Measurements from ENCODE around the gene KDM4B.

KDM4B gene

DNA sequence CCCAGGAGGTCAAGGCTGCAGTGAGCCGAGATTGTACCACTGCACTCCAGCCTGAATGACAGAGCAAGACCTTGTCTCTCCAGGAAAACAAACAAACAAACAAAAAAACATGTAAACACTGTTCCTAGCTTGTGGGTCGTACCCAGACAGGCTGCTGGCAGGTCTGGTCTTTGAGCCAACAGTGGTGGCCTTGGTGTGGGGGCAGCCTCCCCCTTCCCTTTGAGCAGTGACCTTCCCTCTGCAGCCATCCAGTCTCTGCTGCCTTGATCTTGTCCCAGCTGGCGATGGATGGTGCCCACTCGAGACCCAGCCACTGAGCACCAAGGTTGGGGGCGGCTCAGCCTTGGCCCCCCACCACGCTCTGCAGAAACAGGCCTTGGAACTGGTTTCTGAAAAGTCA, 143.3 kb downstream of the KDM4B start:
- DNase-seq, result no peak

DNA sequence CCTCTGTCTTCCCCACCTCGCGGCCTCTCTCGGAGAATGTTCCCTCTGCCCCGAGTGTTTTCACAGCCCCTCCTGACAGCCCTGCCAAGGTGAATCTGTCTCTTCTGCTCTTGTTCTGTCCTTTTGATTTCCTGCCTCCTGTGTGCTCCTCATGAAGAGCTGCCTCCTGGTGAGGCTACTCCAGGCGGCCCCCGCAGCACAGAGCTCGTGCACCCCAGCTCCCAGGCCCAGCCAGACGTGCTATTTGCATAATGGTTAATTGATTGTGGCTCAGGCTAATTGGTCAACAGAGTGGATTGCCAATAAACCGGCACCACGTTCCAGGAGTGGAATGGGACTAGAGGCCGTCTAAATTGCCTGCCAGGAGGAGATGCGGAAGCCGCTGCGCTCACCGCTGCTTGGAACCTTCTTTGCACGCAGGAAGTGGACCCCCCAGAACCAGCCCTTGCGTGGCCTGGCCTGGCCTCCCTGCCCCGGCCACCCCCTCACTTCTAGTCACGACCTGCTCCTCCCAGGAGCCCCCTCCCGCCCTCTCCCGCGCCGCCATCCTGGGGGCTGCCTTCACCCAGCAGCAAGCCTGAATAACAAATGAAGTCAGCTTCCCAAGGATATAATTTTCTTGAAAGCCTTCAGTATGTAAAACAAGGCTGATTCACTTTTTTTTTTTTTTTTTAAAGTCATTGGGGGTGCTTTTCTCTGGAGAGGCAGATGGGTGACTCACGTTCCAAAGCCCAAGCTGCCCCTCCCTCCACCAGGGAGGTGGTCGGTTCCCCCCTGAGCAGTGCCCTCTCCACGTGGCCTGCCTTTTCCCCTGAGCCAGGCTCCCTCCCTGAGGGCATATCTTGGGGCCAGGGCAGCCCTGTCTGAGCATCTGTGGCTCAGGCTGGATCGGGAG, 144.0 kb downstream of the KDM4B start:
- no peak for DNase-seq

DNA sequence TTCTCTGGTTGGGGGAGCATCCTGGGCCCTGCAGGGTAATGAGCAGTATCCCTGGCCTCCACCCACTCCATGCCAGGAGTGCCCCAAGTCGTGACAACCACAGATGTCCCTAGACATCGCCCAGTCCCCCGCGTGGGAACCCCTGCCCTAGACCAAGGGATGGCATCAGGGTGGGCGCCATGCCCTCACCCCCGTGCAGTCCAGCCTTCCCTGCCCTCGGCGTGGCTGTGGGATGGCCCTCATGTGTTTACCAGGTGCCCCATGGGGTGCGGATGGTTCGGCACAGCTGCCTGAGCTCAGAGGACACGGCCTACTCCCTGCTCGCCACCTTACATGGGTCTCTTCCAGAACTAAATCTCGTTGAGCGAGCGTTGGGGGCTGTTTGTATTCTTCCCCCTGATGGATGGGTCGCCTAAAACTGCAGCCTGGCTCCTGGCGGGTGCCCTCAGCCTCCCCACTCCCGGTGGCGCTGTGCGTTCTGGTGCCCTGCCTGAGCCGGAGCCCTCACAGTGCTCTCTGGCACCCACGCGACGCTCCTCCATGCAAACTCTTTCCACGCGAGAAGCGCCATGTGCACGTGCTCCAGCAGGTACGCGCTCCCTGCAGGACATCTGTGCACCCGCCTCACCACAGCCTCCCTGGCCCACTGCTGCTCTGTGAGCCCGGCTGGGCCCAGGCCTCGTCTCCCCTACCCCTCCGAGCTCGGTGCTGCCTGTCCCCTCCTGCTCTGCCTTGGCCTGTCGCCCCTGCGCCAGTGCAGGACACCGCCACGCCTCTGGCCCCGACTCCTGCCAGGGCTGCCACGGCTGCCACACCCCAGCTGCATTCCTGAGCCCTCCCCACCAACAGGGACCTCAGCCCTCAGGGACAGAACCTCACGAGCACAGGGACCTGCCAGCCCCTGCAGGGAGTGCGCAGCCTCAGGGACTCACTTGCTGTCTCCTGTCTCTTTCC, 145.0 kb downstream of the KDM4B start:
- DNase-seq, result no peak

DNA sequence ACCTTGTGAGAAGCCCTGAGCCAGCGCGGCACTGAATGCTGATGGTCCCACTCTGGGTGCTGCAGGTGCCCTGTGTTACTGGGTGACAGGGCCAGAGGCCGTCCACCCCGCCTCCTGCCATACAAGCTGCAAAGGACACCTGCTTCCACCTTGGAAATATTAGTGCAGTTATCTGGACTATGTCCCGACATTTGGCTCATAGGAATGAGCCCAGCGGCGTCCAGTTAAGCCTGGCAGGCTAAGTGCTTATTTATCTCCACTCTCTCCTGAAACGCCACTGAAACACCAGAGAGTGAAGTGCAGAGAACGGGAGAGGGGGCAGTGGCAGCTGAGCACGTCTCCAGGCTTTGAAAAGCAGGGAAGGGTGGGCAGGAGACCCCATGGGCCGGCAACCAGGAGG, 145.8 kb downstream of the KDM4B start:
- DNase-seq, result no peak

DNA sequence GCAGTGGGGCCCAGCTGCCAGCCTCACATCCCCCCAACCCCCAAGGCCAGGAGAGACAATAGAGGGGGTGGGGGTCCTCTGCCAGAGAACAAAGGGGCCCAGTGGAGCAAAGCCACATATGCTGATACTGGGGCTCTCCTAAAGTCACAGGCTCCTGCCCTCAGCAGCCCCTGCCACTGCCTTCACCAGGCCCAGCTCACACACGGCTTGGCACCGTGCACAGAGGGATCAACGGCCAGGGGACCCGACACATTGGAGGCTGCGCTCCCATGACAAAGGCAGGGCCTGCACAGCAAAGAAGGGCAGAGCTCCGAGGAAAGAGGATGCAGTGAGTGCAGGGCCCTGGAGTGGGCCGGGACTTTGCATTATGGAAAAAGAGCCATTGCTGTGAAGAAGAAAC, 146.4 kb downstream of the KDM4B start:
- no peak for DNase-seq

DNA sequence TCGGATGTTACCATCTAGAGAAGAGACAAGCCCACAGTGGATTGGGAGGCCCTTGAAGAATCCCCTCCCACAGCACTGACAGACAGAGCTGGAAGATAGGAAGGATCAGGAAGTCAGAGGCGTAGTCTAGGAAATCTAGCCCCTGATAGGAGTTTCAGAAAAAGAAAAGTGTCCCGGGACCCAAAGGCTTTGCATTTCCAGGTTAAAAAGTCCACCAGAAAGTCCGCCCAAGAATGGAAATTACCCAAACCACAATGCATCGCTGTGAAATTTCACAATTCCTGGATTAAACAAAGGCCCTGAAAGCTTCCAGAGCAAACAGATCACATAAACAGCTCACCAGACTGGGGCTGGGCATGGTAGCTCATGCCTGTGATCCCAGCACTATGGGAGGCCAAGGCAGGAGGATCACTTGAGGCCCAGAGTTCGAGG, 146.9 kb downstream of the KDM4B start:
- no peak for DNase-seq

DNA sequence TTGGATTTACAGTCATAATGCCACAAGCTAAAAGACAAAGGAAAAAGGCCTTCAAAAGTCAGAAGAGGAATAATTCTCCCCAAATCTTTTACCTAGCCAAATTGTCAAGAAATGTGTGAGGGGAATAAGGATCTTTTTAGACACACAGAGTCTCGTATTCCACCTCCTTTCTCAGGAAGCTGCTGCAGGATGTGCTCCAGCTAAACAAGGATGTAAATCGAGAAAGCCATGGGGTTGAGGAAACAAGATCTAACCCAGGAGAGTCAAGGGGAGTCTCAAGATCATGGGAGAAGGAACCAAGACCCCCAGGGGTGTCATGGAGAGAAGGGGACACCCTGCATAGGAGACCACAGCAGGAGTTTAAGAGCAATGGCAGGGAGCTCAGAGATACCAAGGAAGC, 147.4 kb downstream of the KDM4B start:
- no peak for DNase-seq

DNA sequence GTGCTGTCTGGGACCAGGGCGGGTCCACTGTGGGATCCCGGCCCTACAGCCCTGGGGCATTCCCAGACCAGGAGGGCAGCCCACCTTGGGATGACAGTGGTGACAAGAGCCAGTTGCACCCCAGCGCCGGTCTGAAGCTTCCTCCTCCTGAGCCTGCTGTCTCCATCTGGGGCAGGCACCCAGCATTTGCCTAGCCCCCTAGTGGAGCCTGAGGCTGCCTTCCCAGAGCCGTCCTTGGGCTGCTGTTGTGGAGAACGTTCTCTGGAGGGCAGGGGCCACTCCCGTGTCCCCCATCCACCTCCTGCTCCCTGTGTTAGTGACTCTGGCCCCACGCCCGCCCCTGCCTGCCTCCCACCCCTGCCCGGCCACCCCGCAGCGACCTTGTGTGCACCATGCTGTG, 148.5 kb downstream of the KDM4B start:
- no peak for DNase-seq

DNA sequence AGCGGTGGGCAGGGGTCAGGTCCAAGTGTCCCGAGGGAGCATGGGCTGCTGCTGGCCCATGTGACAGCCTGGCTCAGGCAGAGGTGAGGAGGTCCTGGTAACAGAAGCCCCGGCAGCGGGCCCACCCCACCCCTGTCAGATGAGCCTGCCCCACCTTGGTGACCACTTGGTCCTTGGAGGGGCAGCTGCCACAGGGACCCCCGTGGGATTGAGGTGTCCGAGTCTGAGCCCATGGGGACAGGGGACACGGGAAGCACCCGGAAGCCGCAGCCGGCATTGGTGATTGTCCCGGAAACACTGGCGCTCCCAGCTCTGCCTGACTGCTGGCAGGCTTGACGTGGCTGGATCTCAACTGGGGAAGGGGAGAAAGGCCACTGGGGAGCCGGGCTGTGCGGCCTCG, 149.1 kb downstream of the KDM4B start:
- DNase-seq, result no peak

DNA sequence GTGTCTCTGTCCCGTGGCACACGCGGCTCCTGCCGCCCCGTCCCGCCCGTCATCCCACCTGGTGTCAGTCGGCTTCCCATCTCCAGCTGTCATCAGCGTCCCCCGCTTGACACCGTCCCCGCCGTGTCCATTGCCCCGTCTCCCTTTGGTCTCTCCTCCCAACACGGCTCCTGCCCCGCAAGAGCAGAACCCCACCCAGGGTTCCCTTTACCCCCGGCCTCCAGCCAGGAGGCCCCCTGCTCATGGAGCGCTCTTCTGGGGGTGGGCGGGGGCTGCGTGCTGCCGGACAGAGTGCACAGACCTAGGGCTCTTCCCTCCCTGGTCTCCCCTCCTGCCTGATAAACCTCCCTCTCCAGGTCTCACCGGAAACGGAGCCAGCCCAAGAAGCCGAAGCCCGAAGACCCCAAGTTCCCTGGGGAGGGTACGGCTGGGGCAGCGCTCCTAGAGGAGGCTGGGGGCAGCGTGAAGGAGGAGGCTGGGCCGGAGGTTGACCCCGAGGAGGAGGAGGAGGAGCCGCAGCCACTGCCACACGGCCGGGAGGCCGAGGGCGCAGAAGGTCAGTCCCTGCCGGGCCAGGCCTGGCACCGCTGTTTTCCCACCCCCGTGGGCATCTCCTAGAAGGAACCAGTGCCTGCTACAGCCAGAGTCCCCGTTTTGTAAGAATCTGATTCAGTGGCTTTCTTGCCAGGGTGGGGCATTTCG, 150.5 kb downstream of the KDM4B start:
- no peak for DNase-seq

DNA sequence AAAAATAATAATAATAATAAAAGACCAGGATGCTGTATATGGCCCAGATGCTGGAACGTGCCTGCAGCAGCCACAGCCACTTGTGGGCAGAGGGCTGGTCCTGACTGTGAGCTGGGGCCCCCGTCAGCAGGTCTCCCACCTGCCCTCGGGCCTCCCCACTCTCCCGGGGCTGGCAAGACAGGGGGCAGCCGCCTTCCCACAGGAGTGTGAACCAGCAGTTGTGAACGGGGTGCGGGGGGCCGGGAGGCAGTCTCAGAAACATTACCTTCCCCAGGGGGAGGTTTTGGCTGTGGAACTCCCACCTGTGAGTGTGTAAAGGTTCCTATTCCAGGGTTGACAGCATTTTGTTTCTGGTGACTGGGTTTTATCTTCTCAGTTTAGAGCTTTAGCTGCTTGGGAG, 151.4 kb downstream of the KDM4B start:
- no peak for DNase-seq

DNA sequence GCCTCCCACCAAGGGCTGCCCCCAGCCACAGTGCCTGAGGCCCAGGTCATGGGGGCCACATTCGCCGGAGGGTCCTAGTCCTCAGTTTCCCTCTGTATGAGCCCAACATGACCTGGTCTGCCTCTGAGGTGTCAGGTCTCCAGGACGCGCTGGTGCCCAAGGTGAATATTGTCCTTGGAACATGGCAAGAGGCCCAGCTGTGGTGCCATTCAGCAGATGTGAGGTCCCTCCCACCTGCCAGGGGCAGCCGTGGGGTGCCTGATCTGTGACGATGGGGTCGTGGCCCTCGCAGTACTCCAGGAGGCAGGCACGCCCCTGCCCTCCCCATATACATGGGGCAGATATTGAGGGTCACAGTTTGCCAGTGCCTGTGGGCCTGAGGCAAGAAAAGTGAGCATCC, 151.9 kb downstream of the KDM4B start:
- DNase-seq, result no peak

DNA sequence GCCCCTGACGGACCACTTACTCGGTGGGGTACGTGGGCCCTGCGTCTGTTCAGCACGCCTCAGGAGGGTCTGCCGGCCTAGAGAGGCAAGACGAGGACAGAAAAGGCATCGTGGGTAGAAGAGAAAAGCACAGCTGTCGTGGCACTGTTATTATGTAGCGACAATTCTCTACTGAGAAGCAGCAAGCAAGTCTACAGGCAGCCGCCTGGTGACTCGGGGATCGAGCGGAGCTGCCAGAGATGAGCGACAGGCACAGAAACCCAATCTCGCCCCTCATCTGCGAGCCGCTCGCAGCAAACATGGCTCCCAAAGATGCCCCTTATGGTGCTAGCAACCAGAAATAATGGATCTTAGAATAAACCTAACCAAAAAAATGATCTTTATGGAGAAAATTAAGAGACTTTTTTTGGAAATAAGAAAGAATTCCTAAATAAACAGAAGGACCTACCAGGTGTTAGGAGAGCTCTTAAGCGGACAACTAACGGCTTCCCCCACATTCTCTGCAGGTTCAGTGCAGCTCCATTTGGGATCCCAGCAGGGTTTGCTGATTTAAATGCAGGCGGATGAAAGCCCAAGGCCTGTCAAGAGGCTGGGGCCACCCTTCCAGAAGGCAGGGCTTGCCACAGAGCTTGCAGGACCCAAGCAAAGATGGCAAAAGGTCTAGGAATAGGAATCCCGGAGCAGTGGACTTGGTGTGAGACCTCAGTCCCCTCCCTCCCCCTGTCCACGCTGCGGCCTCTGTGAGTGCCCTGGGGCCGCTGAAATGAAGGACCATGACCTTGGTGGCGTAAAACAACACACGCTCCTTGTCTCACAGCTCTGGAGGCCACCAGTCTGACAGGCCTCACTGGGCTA, 152.6 kb downstream of the KDM4B start:
- no peak for DNase-seq

DNA sequence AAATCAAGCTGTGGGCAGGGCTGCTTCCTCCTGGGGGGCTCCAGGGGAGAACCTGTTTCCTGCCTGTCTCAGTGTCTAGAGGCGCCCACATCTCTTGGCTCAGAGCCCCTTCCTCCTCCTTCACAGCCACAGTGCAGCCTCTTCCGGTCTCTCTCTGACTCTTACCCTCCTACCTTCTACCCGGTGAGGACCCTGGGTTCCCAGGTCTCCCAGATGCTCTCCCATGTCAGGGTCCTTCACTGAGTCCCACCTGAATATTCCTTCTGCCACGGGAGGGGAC, 153.1 kb downstream of the KDM4B start:
- no peak for DNase-seq

DNA sequence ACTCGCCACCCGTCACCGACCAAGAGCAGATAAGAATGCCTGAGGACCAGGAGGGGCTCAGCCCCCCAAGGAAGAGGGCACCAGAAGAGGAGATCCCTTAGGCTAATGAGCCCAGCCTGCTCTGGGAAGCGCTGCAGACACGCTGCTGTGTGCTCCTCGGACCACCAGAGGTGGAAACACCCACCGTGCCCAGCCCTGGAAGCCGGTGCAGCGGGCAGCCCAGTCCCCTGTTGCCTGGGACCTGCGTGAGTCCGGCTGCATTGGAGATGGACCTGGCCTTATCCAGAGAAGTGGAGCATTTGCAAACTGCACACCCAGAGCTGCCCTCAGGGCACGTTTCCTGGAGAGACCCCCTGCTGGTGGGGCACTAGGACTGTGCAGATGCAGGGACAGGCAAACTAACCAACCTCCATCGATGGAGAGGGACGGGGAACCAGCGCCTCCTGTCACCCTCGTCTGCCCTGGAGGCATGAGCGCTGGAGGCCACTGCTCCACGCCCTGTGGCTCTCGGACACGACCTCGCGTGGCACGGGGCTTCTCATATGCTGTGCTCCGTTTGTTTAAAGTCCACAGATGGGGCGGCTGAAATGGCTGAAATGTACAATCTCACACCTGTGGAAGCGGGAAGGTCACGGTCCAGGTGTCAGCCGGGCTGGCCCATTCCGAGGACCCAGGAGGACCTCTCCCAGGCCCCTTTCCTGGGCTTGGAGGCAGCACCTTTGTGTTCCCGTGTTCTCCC, 153.9 kb downstream of the KDM4B start:
- DNase-seq, result no peak

DNA sequence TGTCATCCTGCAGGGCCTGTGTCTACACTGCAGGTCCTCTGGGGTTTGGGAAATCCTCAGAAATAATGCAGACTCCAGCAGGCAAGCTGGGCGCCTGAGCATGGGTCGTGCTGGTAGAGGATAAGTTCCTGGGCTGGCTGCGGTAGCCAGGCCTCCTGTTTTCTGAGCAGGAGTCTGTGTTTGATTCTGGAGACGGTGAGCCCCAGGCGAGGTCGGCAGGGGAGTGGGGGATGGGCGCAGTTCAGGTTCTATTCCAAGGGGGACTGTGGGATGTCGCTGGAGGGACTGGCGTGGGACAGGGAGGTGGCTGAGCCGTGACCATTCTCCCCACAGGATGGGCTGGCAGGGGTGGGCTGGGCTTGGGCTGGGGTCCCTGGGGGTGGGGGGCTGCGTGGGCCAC, 154.7 kb downstream of the KDM4B start:
- no peak for DNase-seq

DNA sequence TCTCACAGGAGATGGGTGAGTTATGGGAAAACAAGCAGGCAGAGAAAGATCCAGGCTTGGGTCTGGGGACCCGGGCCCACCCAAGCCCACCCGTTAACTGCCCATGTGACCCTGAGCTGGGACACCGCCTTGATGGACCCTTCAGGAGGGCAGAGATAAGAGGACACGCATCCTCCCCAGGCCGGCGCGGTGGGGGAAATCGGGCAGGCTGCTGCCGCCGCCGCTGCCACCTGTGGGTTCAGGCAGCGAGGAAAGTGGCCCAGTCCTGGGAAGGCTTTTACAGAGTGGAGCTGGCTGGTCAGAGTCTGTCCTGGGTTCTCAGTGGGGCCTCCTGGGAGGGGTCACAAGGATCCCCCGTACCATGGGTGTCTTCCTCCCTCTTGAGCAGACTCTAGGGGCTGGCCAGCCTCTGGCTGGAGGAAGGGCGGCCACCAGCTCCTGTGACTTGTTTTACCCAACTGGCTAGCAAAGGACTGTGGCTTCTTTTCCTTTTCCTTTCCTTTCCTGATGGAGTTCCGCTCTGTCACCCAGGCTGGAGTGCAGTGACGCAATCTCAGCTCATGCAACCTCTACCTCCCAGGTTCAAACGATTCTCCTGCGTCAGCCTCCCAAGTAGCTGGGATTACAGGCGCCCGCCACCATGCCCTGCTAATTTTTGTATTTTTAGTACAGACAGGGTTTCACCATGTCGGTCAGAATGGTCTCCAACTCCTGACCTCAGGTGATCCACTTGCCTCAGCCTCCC, 155.4 kb downstream of the KDM4B start:
- no peak for DNase-seq

DNA sequence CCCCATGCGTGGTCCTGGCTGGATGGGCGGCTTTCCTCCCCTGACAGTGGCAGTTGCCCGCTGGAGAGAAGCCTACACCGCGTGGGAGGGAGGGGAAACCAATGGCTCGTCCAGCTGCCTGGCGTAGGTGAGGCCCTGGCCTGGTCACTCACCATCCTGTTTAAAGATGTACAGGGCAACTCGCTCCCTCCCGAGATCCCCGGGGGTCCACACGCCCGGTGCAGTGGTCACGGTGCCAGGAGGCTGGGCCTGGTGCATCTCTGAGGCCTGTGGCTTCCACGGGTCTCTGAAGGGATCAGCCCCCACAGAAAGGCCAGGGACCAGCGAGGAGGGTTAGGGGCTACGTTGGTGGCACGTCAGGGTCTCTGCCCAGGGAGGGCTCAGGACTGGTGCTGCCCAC, 156.5 kb downstream of the KDM4B start:
- no peak for DNase-seq

DNA sequence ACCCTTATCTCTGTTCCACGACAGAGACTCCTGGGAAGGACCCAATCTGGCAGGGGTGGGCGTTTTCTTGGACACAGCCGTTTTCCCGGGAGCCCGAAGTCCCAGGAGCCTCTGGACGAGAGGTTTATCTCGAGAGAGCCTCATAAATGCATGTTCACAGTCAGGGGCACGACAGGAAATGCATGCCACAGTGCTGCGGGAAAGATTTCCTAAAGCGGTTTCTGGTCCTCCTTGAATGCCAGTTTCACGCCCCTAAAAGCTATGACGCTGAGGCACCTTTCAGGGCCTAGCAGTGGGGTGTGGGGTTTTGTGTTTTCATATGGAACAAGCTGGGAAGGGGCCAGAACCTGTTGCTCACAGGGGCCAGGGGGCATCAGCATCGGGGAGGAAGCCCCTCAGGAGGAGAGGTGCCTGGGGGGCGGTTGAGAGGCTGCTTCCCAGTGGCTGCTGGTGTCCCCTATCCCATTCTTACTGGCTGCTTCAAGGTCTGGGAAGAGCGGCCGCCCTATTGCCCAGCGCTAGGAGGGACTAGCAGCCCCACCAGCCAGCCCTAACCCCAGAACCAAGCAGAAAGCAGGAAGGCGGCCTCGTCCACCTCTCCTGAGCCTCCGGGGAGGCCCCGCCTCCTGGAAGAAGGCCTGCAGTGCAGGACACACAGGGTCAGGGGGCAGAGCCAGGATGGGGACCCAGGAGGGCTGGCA, 157.0 kb downstream of the KDM4B start:
- no peak for DNase-seq

DNA sequence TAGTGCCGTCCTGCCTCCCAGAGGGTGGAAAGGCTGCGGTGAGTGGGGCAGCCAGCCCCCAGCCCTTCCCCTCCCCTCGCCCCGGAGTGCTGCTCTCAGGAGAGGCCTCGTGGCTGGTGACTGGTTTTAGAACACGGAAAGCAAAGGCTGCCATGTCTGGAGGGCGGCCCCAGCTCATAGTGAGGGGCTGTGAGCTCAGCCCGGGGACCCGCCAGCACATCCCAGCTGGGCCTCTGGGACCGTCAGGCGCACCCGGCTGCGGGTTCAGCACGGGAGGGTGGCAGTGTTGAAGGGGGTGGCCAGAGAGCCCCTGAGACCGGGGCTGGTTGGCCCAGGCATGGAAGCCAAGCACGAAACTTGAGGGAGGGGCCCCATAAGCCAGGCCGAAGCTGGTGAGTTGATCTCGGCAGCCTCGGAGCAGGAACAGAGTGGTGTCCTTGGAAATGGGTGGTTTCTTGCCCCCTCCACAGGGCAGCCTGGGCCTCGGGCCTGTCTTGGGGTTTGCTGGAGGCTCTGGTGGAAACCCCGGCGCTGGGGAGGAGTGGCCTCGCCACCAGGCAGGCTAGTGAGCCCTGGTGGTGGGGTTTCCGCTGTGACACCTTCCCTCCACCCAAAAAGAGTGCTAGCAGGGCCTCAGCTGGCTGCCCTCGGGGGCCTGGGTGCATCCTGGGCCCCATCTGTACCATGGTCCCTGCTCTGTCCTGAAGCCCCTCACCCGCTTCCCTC, 157.7 kb downstream of the KDM4B start:
- no peak for DNase-seq
